NCI-H1048 (cell line): ENCODE results near the gene SETBP1.

ENCODE experiments used
- DNase-seq: peaks from one replicate; lab custom pipeline; 2025; lab: John Stamatoyannopoulos, UW

Gene SETBP1

DNA sequence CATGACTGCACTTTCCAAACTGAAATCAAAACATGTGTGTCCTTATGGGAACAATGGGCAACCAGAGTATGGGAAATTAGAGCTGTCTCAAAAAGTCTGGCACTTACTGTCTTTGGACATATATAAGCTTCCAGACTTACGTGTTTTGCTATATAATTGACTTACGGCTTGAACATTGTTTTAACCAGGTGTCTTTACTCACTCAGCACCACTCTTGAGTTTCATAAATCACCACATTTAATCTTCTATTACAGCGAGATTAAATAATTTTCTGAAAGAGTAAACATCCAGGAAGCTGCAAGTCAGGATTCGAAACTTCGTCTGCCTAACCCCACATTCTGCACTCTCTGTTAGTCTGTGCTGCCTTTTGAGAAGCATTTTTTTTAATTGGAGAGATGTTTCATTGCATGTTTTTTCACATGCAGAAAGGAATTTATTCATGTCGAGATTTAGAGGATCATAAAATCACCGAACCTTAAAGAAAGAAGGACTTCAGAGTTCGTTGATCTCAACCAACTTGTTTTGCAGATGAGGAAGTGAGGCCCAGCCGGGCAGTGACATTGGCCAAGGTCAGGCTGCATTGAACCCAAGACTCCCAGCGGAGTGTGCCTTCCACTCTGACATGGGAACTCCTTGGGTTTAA is 137.3 kb downstream of the SETBP1 start:
- DNase-seq: no peak

DNA sequence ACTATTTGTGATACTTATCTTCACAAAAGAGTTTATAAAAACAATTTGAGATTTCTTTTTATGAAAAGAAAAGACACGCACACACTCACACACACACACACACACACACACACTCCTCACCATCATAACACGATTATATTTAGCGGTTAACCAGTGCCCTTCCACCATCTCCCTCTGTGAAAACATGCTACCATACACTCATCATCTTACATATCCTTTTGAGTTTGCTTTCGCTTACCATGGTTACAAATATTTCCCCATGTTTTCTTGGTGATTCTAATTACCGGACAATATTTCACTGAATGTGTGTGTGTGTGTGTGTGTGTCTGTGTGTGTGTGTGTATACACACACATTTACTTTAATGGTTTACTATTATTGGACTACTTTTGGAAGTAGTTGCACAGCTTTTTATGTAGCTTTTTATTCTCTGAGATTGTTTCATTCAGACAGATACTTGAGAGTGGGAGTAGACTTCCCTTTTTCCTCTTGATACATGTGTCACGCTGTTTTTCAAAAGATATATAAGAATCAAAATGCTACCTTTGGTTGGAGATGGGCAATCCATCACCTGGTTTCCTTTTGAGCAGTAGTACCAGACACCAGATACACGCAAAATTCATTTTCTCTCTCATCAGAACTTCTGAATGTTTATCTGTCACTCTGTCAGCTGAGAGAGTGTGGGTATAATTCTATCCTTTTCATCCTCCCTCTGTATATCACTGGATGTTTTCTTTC is 138.1 kb downstream of the SETBP1 start:
- DNase-seq: no peak

DNA sequence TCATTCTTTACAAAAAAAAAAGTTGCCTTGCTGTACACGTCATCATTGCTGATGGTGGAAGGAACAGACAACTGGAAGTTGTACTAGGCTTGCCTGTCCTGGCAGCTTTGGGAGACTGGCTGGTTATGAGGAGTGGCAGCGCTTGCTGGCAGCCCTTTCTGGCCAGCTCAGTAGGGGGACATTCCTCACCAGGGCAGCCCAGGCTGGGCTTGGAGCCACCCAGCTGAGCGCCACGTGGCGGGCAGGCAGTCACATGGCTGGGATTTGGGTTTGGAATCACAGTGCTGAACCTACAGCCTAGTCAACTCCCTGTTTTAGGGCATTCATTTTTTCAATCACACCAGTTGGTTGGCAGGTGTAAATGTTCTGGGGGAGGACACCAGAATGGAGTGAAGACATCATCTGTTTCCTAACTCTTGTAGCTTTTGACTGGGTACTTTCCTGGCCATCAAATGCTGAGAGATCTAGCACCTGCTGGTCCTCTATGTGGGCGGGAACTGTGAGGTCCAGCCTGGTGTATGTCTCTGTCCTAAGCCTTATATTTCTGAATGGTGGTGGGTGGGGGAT is 139.3 kb downstream of the SETBP1 start:
- no peak for DNase-seq

DNA sequence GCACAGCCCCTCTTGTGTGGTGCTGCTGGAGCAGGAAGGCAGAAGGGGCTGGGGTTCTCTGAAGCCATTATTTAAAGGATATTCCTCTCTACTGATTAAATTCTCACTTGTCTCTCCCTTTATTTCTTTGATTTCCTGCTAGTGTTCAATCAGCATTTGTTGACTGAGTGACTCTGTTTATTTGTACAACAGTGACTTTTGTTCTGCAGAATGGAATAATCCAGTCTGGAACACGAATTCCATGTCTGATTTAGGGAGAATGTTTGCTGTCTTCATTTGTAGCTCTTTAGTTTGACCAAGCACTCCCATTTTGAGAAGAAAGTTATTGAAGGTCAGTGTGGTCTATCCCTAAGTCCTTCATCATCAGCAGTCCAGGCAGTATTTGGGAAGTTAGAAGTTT is 141.2 kb downstream of the SETBP1 start:
- DNase-seq: no peak

DNA sequence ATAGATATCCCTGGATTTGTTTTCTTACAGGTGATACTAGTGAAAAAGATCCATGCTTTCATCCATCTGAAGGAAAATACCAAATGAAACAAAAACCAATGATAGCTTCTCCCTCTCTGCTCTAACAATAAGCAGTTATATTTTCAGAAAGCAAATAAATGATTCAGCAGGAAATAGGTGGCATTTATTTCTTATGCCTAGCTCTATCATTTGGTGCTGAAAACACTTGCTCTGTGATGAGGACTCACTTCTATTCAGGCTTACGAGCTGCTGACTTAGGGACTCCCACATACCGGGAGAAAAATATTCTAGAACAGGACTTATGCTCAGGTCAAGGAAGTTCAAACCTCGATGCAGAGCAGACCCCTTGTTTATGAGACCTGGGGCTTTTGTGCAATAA is 142.6 kb downstream of the SETBP1 start:
- DNase-seq: no peak

DNA sequence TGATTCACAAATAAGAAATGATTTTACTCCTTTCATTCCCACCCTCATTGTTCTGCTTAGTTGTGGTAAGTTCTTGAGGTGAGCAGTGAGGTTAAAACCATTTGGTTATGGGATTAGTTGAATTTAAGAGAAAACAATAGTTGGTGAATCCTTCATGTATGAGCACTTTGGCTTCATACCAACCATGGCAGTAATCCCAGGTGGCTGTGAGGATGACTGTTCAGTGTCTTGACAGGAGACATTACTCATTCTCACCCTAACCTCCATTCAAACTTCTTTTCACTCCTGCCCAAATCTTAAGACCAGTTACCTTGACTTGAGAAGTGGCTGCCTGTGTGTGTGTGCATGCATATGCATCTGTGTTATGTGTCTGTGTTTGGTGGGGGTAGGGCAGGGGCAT is 143.1 kb downstream of the SETBP1 start:
- no peak for DNase-seq

DNA sequence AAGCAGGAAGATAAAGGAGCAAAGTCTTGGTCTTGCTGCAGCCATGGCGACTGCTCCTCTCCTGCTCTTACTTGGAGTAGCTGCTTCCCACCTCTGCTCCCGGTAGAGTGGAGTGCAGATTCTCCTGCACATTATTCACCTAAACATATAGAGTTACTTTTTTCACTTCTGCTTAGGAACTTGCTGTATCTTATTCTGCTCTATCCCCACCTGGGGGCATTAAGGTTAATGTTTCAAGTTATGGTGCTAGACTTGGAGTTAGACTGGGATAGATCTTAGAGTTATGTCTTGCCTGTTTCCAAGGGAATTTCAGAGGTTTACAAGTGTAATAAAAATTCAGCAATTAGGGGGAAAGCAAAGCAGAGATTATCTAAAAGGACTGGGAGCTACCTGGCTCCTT is 144.2 kb downstream of the SETBP1 start:
- no peak for DNase-seq

DNA sequence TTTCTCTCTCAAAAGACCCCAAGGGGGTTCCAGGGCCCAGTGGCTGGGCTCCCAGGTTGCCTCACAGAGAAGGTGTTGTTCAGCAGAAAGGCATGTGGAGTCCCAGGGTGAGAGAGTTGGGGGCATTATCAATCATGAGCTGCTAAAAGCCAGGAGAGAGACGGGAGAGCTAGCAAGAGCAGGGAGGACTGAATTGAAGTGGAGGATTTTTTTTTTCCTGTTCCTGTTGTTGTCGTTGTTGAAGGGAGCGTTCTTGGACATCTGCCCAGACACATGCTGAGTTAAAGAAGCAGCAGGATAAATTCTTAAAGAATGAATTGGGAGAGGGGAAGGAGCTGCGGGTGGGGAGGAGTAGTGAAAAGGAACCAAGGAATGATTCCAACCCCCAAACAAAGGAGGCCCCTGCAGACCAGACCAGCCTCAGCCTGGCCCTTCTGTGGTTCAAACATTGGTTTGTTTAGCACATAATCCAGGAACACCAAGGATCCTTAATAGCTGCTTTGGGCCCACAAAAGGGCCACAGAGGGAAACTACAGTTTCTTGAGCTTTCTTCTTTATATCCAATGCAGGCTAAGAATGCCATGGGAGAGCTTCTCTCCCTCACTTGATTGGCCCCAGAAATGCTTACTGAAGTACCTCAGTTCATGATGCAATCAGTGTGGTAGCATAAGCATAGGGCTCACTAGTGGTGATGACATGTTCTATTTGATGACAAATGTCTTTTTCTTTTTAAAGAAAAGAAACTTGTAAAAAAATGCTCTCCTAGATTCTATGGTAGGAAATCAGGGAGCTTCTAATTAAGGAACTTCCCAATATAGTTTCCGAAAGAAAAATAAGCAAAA is 146.0 kb downstream of the SETBP1 start:
- DNase-seq: no peak

DNA sequence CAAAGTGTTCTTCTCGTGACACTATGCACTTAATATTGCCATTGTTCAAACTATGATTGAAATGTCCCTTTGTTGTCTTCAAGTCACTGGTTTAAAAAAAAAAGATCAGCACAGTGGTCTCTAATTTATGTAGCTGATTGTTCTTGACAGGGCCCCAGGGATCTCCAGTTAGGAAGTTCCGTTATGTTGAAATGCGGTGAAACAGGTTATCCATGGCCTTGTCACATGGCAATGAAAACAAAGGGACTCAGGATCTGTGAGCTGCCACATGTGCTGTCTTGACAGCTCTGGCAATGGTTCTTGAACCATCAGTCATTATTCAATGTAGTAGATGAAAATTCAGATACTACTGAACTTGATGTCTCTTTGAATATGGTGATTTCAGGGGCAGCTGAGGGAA is 147.4 kb downstream of the SETBP1 start:
- no peak for DNase-seq

DNA sequence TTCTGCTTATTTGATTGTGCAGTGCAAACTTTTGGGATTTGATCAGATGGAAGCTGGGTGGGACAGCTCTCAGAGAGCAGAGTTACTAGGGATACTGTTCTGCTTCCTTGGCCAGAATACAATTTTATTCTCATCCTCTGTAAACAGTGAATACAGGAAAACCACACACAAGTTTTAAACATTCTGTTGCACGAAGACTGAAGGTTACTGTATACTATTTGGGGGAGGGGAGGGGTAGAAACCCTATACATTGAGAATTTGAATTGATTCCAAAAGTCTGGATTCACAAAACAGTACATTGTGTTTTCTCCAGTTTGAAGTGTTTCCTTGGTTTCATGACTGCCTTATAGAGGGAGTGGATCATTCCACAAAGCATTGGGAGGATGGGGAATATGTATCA is 149.9 kb downstream of the SETBP1 start:
- DNase-seq: no peak

DNA sequence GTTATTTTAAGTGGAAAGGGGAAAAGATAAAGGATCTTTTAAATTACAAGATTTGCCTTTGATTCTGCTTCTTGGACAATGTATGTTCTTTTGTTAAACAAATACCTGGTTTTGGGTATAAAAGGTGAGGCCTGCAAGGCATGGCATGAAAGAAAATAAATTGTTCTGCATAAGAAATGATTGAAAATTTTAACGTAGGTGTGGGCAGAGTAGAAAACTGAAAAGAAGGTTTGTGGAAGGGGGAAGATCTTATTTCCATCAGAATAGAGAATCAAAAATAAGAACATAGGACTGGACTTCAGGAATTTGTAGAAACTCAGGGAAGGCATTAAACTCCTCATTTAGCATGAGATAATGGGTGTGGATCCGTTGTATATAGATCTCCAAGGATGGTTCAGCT is 153.1 kb downstream of the SETBP1 start:
- DNase-seq: no peak

DNA sequence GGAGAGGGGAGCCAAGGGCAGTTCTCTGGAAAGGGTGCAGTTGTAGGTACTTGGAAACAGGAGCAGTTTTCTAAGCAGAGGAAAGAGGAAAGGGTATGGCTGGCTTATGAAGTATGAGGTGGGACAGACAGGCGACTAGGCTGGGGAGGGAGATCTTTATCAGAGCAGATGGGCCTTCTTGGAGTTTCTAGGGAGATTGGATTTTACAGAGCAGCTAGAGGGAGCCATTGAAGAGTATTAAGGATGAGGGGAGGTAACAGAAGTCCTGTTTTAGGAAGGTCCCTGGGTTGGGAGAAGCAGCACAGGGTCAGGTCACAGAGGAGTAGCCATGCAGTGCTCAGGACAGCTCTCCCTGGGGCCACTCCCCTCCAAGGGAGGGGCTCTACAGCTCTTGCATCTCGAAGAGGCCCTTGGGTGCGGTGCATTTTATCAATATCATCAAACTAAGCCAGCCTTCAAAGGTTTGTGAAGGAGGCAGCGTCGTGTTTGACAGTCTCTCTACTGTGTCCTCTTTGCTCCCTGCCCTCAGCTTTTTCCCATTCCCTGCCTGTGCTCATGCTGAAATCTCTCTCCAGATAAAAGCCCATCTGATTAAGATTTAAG is 154.3 kb downstream of the SETBP1 start:
- DNase-seq: no peak

DNA sequence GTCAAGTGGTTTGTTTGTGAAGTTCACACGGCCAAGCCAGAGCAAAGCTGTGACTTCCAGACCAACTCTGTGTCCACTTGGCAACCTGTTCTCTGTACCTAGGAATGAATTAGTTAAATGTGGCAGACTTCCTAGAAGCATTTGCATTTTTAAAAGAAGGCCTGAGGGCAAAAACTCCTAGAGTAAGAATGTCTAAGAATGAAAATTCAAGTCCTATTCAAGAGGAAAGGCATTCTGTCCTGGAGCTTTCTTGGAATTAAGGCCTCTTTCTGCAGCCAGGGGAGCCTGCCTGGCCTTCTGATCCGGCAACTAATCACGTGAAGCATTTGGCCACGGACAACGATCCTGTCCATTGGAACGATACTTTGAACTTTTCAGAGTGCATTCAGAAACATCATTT is 155.0 kb downstream of the SETBP1 start:
- no peak for DNase-seq

DNA sequence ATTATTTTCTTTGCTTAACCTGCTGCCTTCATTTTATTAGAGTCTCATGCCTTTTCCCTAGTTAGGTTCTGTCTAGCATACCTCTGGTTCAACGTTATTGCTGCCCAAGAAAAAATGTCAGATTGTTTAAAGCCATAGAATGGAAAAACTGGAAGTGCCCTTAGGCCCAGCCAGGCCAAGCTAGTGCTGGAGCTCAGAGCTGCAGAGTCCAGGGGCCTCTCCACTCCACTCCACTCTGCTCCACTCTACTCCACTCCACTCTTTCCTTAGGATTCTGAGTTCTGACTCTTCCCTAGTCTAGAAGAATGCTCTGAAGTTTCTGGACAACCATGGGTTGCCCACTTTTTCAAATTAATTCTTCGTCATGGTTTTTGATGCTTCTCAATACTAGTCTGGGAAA is 155.6 kb downstream of the SETBP1 start:
- DNase-seq: no peak

DNA sequence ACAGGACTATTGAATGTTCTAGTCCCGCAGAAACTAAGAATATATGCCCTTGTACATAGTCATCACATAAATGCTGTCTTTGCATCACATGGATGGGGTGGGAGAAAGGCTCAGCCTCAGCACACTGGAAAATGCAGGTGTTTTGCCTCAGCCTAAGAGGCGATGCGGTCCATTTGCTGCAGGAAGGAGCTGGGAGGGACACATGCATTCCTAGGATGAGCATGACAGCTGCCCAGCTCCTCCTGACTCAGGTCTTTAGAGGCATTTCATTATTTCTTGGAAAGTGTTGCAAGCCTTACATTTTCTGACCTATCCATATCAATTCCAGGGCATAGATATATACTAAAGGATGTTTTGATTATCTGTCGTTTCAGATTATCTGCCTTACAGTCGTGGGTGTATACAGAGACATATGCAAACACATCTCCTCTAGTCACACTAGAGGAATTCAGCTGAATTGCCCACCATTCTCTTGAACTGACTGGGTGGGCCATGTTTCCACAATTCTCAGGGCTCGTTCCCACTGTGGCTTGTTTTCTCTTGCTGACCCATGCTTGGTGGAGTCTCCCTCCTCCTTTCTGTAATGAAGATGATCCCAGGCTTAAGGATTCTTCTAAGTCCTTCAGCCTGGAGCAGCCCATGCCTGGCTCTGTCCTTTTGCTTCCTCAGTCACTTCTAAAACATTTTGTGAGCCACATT is 156.9 kb downstream of the SETBP1 start:
- DNase-seq: no peak

DNA sequence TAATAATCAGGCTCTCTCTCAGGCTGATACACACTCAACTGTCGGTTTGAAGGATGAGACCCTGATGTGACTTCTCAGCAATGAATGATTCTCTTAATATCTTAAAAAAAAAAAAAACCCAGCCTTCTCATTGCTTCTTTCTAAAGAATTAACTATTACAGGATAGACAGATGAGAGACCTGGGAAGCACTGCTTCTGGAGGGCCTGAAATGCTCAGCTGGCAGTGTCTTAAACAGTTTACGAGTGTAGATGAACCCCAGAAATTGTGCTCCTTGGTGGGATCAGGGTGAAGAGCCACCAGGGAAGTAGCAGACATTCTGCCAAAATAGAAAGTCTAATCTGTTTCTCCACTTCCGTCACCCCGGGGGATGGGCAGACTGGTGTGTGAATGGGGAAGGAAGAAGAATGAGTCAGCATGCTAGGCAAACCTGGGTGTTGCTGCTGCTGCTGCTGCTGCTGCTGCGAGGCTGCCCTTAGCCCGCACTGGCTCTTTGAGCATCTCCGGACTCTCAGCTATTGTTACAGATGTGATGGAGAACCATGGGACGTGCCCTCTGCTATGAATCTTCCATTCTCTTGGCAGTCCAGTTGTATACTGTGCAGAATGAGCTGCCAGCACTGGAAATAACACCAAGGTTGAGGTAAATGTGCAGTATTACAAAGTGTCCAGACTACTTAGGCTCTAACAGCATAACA is 158.4 kb downstream of the SETBP1 start:
- DNase-seq: no peak

DNA sequence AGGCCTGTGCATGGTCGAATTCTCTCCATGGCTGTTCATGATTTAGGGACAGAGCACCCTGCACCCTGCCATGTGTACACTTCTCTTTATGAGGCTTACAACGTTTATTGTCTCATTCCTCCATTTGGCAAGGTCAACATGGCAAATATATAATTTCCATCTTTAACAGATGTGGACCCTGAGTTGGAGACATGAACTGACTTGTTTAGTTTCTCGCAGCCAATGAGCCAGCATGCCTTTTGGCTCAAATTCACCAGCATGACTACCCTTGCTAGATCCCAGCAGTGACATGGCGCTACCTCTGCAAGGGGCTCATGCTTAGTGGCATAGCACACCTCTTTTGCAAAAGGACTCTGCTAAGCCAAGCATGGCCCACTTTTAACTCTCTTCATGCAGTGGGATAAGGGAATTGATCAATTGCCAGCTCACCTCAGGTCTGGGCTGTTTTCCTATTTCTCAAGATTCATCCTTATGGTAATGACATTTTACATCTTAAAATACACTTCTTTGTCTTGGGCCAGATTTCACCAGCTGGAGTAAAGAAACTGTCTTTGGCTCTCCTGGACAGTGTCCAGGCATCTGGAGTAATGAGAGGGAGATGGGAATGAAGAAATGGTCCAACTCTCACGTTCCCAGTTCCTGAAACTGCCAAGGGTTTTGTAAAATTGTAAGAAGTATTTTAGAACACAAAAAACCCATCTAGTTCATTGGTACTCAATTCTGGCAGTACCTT is 159.5 kb downstream of the SETBP1 start:
- DNase-seq: no peak

DNA sequence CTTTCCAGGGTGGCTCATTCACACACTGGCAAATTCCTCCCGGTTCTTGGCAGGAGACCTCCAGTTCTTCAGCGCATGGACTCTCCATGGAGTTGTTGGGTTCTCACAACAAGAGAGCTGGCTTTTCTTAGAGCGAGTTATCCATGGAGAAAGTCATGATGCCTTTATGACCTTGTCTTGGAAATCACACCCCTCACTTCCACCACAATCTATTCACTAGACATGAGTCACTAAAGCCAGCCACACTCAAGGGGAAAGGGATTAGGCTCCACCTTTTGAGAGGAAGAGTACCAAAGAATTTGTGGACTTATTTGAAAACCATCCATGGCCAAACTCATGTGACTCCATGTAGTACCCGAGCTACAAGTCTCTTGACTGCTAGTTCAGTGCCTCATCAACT is 160.5 kb downstream of the SETBP1 start:
- DNase-seq: no peak

DNA sequence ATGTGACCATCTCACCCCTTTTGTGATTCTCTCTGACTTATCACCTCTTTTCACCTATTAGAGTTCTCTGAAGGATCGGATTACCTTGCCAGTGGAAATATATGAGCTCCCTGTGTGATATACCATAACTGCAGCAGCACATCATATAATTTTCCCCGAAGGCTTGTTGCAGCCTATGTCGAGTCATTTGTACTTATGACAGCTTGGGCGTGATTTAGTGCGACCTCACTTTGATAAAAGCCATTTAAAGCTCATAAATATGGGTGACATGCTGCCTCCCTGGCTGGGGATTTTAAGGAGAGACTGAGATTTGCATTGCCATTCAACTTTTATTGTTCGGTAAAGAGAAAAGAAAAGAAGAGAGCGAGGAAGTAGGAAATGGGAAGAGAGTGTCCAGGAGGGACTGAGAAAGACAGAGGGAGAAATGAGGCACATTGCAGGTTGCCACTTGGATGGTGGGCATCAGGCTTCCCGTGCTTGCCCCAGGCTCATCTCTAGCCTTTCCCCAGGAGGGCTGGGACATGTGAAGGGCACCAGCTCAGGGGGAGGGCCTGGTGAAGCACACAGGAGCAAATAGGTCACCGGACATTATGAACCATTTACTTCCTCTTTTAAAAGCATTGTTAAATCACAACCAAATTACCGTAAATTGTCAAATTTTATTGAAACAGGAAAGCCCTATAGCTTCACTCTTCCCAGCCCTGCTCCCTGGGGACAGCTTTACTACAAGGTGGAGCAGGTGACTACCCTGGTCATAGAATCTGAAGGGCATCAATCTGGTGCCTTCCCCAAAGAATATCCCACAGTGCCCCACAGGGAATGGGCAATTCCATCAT is 161.3 kb downstream of the SETBP1 start:
- no peak for DNase-seq
